Astrocyte (in vitro differentiated cells and primary cell): ENCODE results near the gene TTC9C. TPM values are rescaled to one million over a fixed set of nuclear protein-coding genes. Genes with fewer than 3 reads are reported as not detected.

Experiments
- DNase-seq: peaks from one replicate; pipeline ENCODE4 v3.0.0-alpha.2; 2010; ENCODE audit warnings: low read depth
- FAIRE-seq: peaks from 2 replicates; lab custom pipeline; 2011; peaks lifted over from hg19 to GRCh38; lab: Jason Lieb, UNC
- H2AFZ ChIP-seq: 2 replicates; pipeline ENCODE4 v1.6.0; 2012; ENCODE audit warnings: low read depth, low read length, inconsistent platforms
- H3K27ac ChIP-seq: 2 replicates; pipeline ENCODE4 v1.5.1; 2011; ENCODE audit warnings: low read depth, low read length, inconsistent platforms
- H3K27me3 ChIP-seq: 2 replicates; pipeline ENCODE4 v1.6.0; 2011; ENCODE audit warnings: low read length, inconsistent platforms; ENCODE audit not compliant: insufficient read depth
- H3K36me3 ChIP-seq: 2 replicates; pipeline ENCODE4 v1.5.1; 2011; ENCODE audit warnings: low read length, inconsistent platforms; ENCODE audit not compliant: insufficient read depth
- H3K4me1 ChIP-seq: 2 replicates; pipeline ENCODE4 v1.5.1; 2011; ENCODE audit warnings: low read length, inconsistent platforms; ENCODE audit not compliant: insufficient read depth
- H3K4me2 ChIP-seq: 2 replicates; pipeline ENCODE4 v1.6.0; 2012; ENCODE audit warnings: low read length, inconsistent platforms
- H3K4me3 ChIP-seq: 2 replicates; pipeline ENCODE4 v1.5.1; 2011; ENCODE audit warnings: low read depth, mild to moderate bottlenecking, low read length, inconsistent platforms; ENCODE audit not compliant: insufficient read depth
- H3K79me2 ChIP-seq: 2 replicates; pipeline ENCODE4 v1.6.0; 2012; ENCODE audit warnings: mild to moderate bottlenecking, low read length, inconsistent platforms; ENCODE audit not compliant: insufficient read depth
- H3K9ac ChIP-seq: 2 replicates; pipeline ENCODE4 v1.6.0; 2012; ENCODE audit warnings: mild to moderate bottlenecking, low read length, inconsistent platforms
- H3K9me3 ChIP-seq: 2 replicates; pipeline ENCODE4 v1.5.1; 2012; ENCODE audit warnings: low read depth, mild to moderate bottlenecking, low read length, inconsistent platforms; ENCODE audit not compliant: insufficient read depth
- H4K20me1 ChIP-seq: 2 replicates; pipeline ENCODE4 v1.6.0; 2012; ENCODE audit warnings: low read length, inconsistent platforms; ENCODE audit not compliant: insufficient read depth
- H3K27ac Mint-ChIP-seq: one replicate; pipeline ENCODE4 v1.8.0; 2021; ENCODE audit warnings: mild to moderate bottlenecking, mixed read lengths; ENCODE audit not compliant: unreplicated experiment
- H3K27me3 Mint-ChIP-seq: one replicate; pipeline ENCODE4 v1.8.0; 2021; ENCODE audit warnings: low read depth, mixed read lengths; ENCODE audit not compliant: unreplicated experiment
- H3K36me3 Mint-ChIP-seq: one replicate; pipeline ENCODE4 v1.8.0; 2021; ENCODE audit warnings: low read depth, mixed read lengths; ENCODE audit not compliant: unreplicated experiment
- H3K4me1 Mint-ChIP-seq: one replicate; pipeline ENCODE4 v1.8.0; 2021; ENCODE audit warnings: low read depth, mixed read lengths; ENCODE audit not compliant: unreplicated experiment
- H3K4me3 Mint-ChIP-seq: one replicate; pipeline ENCODE4 v1.8.0; 2021; ENCODE audit warnings: mild to moderate bottlenecking, moderate library complexity, mixed read lengths; ENCODE audit not compliant: unreplicated experiment
- H3K9me3 Mint-ChIP-seq: one replicate; pipeline ENCODE4 v1.8.0; 2021; ENCODE audit warnings: mild to moderate bottlenecking, mixed read lengths; ENCODE audit not compliant: unreplicated experiment
- EZH2 ChIP-seq: IDR thresholded peaks from 2 replicates; pipeline ENCODE4 v1.6.1; 2012; ENCODE audit warnings: mild to moderate bottlenecking, low read length, inconsistent platforms; ENCODE audit not compliant: insufficient read depth
- total RNA-seq: library from RNA; stranded (reverse); gene quantifications from 2 replicates; pipeline ENCODE4 v1.2.1, GENCODE V29; 2021
- TF ChIP-seq, protein P1 (sequence below): IDR thresholded peaks from 2 replicates; pipeline ENCODE4 v1.5.1; 2011; ENCODE audit warnings: low read depth, mild to moderate bottlenecking, inconsistent platforms, low read length, moderate library complexity; ENCODE audit not compliant: insufficient read depth

The TTC9C gene
- total RNA-seq, 1 donor from 2014 or later, result 51.9 TPM

DNA sequence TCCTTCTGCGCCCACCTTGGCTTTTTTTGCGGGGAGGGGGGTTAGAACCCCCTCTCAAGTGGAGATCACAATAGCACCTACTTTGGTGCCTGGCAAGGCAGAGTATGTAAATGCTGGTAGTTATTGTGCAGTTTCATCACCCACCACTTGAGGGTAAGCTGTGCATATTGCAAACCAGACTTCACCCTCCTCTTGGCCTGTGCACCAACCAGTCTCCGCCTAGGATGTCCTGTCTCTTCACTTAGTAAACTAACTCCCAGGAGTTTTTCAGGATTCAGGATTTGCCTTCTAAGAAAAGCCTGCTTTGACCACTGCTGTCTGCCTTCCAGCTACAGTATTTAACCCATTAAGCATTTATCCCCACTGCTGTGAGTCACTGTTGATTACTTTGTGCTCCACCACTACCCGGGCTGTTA is 47.5 kb upstream of the TTC9C start:
- Histone ChIP-seq H3K9me3 (no peaks in the 10 kb centered on the region), H3K27me3 (no peaks in the 10 kb centered on the region), H4K20me1 (peaks cover 4% of the 10 kb centered on the region), H3K36me3 (peaks cover 8% of the 10 kb centered on the region), H3K79me2 (peaks cover 26% of the 10 kb centered on the region), H3K27ac (no peak overlapping the region), H3K4me2 (no peak overlapping the region), H3K9ac (no peak overlapping the region), H3K4me3 (no peak overlapping the region), H3K4me1 (peaks cover 18% of the 10 kb centered on the region), H2AFZ (peak overlapping the region; percentile 70)
- TF ChIP-seq EZH2, result no peak
- TF ChIP-seq, protein P1, sequence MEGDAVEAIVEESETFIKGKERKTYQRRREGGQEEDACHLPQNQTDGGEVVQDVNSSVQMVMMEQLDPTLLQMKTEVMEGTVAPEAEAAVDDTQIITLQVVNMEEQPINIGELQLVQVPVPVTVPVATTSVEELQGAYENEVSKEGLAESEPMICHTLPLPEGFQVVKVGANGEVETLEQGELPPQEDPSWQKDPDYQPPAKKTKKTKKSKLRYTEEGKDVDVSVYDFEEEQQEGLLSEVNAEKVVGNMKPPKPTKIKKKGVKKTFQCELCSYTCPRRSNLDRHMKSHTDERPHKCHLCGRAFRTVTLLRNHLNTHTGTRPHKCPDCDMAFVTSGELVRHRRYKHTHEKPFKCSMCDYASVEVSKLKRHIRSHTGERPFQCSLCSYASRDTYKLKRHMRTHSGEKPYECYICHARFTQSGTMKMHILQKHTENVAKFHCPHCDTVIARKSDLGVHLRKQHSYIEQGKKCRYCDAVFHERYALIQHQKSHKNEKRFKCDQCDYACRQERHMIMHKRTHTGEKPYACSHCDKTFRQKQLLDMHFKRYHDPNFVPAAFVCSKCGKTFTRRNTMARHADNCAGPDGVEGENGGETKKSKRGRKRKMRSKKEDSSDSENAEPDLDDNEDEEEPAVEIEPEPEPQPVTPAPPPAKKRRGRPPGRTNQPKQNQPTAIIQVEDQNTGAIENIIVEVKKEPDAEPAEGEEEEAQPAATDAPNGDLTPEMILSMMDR, result peak; percentile 50
- Mint-ChIP-seq H3K27ac (peak overlapping the region; percentile 75), H3K27me3 (no peaks in the 10 kb centered on the region), H3K4me1 (peaks cover 15% of the 10 kb centered on the region), H3K4me3 (peak overlapping the region; percentile 52), H3K9me3 (no peaks in the 10 kb centered on the region), H3K36me3 (peaks cover 5% of the 10 kb centered on the region)
- DNase-seq, result peak; percentile 70
- no peak for FAIRE-seq

DNA sequence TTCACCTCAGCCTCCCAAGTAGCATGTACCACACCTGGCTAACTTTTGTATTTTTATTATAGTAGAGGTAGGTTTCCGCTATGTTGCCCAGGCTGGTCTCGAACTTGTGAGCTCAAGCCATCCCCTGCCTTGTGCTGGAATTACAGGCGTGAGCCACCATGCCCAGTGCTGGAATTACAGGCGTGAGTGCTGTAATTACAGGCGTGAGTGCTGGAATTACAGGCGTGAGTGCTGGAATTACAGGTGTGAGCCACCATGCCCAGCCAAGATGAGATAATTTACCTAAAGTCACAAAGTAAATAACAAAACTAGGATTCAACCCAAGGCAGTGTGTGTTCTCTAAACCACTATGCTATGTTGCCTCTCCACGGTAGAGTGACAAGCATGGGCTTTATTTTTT is 45.8 kb upstream of the TTC9C start:
- Histone ChIP-seq H3K9me3 (no peaks in the 10 kb centered on the region), H3K4me3 (no peak overlapping the region), H4K20me1 (peaks cover 4% of the 10 kb centered on the region), H3K27me3 (peaks cover 3% of the 10 kb centered on the region), H3K4me1 (peaks cover 16% of the 10 kb centered on the region), H3K9ac (no peak overlapping the region), H2AFZ (no peak overlapping the region), H3K36me3 (peaks cover 2% of the 10 kb centered on the region), H3K79me2 (peaks cover 19% of the 10 kb centered on the region), H3K27ac (no peak overlapping the region), H3K4me2 (no peak overlapping the region)
- TF ChIP-seq, protein P1, result no peak
- TF ChIP-seq EZH2, result no peak
- H3K4me3 Mint-ChIP-seq, result no peak overlapping the region
- H3K36me3 Mint-ChIP-seq, result peaks cover 5% of the 10 kb centered on the region
- peaks cover 12% of the 10 kb centered on the region for H3K4me1 Mint-ChIP-seq
- DNase-seq, result no peak
- H3K27ac Mint-ChIP-seq, result no peak overlapping the region
- H3K9me3 Mint-ChIP-seq, result no peaks in the 10 kb centered on the region
- H3K27me3 Mint-ChIP-seq, result no peaks in the 10 kb centered on the region
- FAIRE-seq, result no peak

DNA sequence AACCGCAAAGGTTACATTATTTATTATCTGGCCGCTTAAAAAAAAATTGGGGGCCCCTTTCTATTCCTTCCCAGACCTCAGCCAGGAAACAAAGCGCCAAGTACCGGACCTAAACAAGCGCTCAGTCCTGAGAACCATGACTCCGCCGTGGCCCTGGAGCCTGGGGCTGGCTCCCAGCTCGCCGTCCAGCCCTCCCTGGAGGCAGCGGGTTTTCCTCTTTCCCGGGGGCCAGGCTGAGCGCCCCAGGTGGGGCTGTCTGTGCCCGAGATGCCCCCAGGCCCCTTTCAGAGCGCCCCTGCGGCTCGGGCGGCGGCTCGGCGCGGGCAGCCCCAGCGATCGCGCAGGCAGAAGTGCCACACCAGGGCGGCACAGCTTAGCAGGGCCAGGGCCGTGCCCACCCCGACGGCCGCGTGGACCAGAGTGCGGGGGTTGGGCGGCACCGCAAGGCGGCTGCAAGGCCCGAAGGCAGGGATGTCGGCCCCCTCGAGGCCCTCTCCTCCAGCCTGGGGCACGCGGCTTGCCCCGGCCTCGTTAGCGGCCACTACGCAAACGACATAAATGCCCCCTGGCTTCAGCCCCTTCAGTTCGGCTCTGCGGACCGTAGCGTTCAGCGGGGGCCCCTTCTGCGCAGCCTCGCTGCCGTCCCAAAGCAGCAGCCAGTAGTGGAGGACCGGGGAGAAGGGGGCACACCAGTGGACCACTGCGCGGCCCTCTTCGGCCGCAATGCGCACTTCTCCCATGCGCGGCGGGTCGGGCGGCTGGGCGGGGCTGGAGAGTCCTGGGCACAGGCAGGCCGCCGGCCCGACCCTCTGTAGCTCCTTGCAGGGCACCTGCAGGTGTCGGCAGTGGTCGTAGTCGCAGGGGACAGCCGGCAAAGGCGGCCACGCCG is 40.5 kb upstream of the TTC9C start:
- H3K27me3 ChIP-seq, result peaks cover 3% of the 10 kb centered on the region
- H3K4me3 ChIP-seq, result peak overlapping the region; percentile 33
- H3K36me3 Mint-ChIP-seq, result peaks cover 3% of the 10 kb centered on the region
- TF ChIP-seq EZH2, result peak; percentile 66
- TF ChIP-seq, protein P1, result no peak
- FAIRE-seq, result no peak
- peak overlapping the region; percentile 73 for H3K4me2 ChIP-seq
- peaks cover 13% of the 10 kb centered on the region for H3K4me1 ChIP-seq
- H3K9me3 ChIP-seq, result no peaks in the 10 kb centered on the region
- peak overlapping the region; percentile 73 for H2AFZ ChIP-seq
- no peaks in the 10 kb centered on the region for H4K20me1 ChIP-seq
- H3K27me3 Mint-ChIP-seq, result no peaks in the 10 kb centered on the region
- H3K36me3 ChIP-seq, result peaks cover 10% of the 10 kb centered on the region
- DNase-seq, result no peak
- H3K27ac Mint-ChIP-seq, result no peak overlapping the region
- H3K9me3 Mint-ChIP-seq, result no peaks in the 10 kb centered on the region
- no peak overlapping the region for H3K27ac ChIP-seq
- H3K9ac ChIP-seq, result peak overlapping the region; percentile 23
- no peak overlapping the region for H3K4me3 Mint-ChIP-seq
- peaks cover 13% of the 10 kb centered on the region for H3K4me1 Mint-ChIP-seq
- no peaks in the 10 kb centered on the region for H3K79me2 ChIP-seq
